Vagina (tissue), 2 donors: Measurements from ENCODE around the gene ABR.

ENCODE experiments used
- POLR2A ChIP-seq, 2 donors: fragments of 450-650 bp; IDR thresholded peaks; one replicate each; pipeline ENCODE4 v1.6.1; 2017; ENCODE audit warnings: antibody characterized with exemption in 2 of 2, mild to moderate bottlenecking in 2 of 2, moderate library complexity in 2 of 2
- TF ChIP-seq, protein P1 (sequence below), 3 experiments: fragments of 450-650 bp in 2 of 3; fragments of 200-600 bp in 1 of 3; sonication (generic) in 1 of 3; IDR thresholded peaks; one replicate each; pipeline ENCODE4 v1.5.1; 2017 to 2019; ENCODE audit warnings: antibody characterized with exemption in 3 of 3, mild to moderate bottlenecking in 2 of 3, moderate library complexity in 2 of 3

DNA sequence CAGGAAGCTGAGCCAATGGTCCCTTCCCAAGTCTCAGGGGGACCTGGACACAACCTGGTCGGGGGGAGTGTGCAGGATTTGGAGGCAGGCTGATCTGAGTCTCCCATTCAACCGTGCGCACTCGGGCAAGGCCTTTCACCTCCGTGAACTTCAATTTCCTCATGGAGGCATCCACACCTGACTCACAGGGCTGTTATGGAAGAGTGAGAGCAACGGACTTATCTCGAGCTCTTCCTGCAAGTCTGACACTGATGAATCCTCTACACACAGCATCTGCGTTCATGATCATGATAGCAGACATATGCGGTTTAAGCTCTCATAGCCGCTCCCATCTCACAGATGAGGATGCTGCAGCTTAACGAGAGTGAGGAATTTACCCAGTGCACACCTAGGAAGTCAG is 161.2 kb downstream of the ABR start:
- TF ChIP-seq, protein P1, sequence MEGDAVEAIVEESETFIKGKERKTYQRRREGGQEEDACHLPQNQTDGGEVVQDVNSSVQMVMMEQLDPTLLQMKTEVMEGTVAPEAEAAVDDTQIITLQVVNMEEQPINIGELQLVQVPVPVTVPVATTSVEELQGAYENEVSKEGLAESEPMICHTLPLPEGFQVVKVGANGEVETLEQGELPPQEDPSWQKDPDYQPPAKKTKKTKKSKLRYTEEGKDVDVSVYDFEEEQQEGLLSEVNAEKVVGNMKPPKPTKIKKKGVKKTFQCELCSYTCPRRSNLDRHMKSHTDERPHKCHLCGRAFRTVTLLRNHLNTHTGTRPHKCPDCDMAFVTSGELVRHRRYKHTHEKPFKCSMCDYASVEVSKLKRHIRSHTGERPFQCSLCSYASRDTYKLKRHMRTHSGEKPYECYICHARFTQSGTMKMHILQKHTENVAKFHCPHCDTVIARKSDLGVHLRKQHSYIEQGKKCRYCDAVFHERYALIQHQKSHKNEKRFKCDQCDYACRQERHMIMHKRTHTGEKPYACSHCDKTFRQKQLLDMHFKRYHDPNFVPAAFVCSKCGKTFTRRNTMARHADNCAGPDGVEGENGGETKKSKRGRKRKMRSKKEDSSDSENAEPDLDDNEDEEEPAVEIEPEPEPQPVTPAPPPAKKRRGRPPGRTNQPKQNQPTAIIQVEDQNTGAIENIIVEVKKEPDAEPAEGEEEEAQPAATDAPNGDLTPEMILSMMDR (IDR thresholded peaks at IDR 0.05): no peak
- no peak for TF ChIP-seq POLR2A (IDR thresholded peaks at IDR 0.05)
